Glomerular endothelial cell (primary cell): ENCODE results near the gene ADIRF. TPM values are rescaled to one million over a fixed set of nuclear protein-coding genes. Genes with fewer than 3 reads are reported as not detected.
"Not testable (repeated sequence)": the region's sequence is repeated elsewhere in the genome, so short reads cannot be mapped to it uniquely, and the experiment has no call there.

ENCODE experiments used
- DNase-seq: peaks from one replicate; pipeline ENCODE4 v3.0.0-alpha.2; 2011; ENCODE audit warnings: low read depth, low spot score; ENCODE audit errors: extremely low read depth
- total RNA-seq: library from RNA; depleted of rRNA; stranded (reverse); fragments of >200 nt; gene quantifications from 2 replicates; pipeline ENCODE4 v1.2.3, GENCODE V29; 2015

The ADIRF gene
- total RNA-seq, 1 donor from 2014 or later = 17.5 TPM

DNA sequence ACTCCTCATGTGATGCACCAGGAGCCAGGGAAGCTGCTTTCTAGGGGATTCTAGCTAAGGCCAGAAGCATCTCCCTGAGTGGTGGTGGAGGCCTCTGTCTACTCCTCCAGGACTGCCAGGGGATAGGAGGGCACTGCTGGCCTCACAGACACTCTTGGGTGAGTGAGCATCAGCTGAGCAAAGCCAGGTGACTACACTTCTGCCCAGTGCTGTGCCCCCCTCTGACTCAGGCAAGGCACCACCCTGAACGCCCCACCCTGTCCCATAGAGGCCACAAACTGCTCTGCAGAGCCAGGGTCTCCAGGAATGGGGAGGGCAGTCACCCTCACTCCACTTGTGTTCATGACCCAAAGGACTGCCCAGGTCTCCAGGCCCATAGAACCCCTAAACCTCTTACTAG, 51.2 kb downstream of the ADIRF start:
- not testable (repeated sequence) for DNase-seq

DNA sequence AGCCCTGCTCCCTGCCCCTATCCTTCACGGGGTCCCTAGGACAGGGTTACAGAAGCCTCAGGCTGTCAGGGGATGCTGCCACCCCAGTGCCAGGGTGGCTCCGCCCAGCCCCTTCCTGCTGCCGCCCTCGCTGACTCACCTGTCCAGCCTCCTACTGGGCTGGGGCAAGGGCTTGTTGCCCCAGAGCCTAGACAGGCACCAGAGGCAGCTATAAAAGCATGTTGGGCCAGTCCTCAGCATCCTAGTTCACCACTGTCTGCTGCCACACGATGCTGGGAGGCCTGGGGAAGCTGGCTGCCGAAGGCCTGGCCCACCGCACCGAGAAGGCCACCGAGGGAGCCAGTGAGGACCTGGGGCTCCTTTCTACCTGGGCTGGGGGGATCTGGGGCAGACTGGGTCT, 51.8 kb downstream of the ADIRF start, which contains the start of gene FAM25A:
Gene FAM25A (plus strand): TSS at position 239 of the 400 bp plus-strand sequence. CDS start 31 bp downstream, at position 270.
- DNase-seq = not testable (repeated sequence)

Other genes starting within 250 kb of the ADIRF start
- 2.8 and 5.6 TPM in 2 replicates for gene BMPR1A, start 211.9 kb upstream of the ADIRF start, total RNA-seq
- 153 and 243 TPM in 2 replicates for gene MMRN2, start 10.9 kb upstream of the ADIRF start, total RNA-seq
- 42.3 and 72.4 TPM in 2 replicates for gene SNCG, start 9.9 kb upstream of the ADIRF start, total RNA-seq
- gene FAM25A, start 51.8 kb downstream of the ADIRF start, total RNA-seq = not detected in 2 replicates
- gene GLUD1, start 126.4 kb downstream of the ADIRF start, total RNA-seq = 114 and 151 TPM in 2 replicates
- gene SHLD2, start 126.7 kb downstream of the ADIRF start, total RNA-seq = 13.8 and 13.9 TPM in 2 replicates